ENCODE results near the gene ATAT1. TPM values are rescaled to one million over a fixed set of nuclear protein-coding genes. Genes with fewer than 3 reads are reported as not detected.

ATAT1 gene
- total and polyA plus RNA-seq, 9 of the 15 experiments (the other 6 are each of a cell fraction or from before 2014, with no cell fraction given), result 0.65 to 5.8 (median 1.6) TPM

GRCh38 chr6:30651143-30651542 is 24.5 kb downstream of the ATAT1 start:
- 94% methylated on average over 11 of the region's 12 CpGs for WGBS (ENCODE audit: insufficient coverage, low coverage, missing lambda C conversion rate)
- Histone ChIP-seq H3K36me3 (ENCODE audit: control insufficient read depth, insufficient read depth, low read length) (peaks cover 67% of the 10 kb centered on the region), H3K27ac (ENCODE audit: extremely low read depth, low read depth, low read length) (no peak overlapping the region), H2AFZ (ENCODE audit: low read depth, low read length) (no peak overlapping the region), H3K9me1 (ENCODE audit: control insufficient read depth, insufficient read depth, low read length) (no peaks in the 10 kb centered on the region), H3K4me3 (no peak overlapping the region), H3K79me2 (ENCODE audit: control insufficient read depth, insufficient read depth, low read length) (peaks cover 36% of the 10 kb centered on the region), H3K9ac (ENCODE audit: insufficient read depth in 1 of 2, low read depth in 2 of 2, low read length in 2 of 2) (no peak overlapping the region), H3K27me3 (ENCODE audit: control insufficient read depth in 2 of 2, insufficient read depth in 2 of 2, low read length in 2 of 2) (no peaks in the 10 kb centered on the region), H3K4me1 (replicated peaks in 1 of 2; ENCODE audit: control insufficient read depth in 2 of 2, insufficient read depth in 2 of 2, low read length in 2 of 2) (peaks cover 7 to 24% of the 10 kb centered on the region in 2 experiments), H3K9me3 (replicated peaks; ENCODE audit: control insufficient read depth, insufficient read depth, low read depth, low read length) (no peaks in the 10 kb centered on the region), H3K4me2 (ENCODE audit: insufficient read depth, low read length) (no peak overlapping the region), H4K20me1 (replicated peaks; ENCODE audit: control insufficient read depth, insufficient read depth, low read length) (no peaks in the 10 kb centered on the region)
- DNase-seq (ENCODE audit: extremely low read depth in 1 of 4, low spot score in 3 of 4), result no peak
- intact Hi-C loops (cut with micrococcal nuclease) (no loop called here), in situ Hi-C loops (cut with MboI) (no loop called here)
- BruUV-seq (replicated peaks), result no TSS peak
- POLR2A ChIA-PET, result interaction anchor here (1.0 to 4.4 kb wide), 6 partner anchors 8 to 80 kb away, joined by 3 to 17 read pairs (median 6); partner anchors contain the start of gene MRPS18B
- no peak for FAIRE-seq
- no peak for ATAC-seq
- CTCF ChIA-PET (ENCODE audit: low intra/inter-chr PET ratio), result interaction anchor here (0.6 kb wide), 1 partner anchor 70 kb away, joined by 3 read pairs; no protein-coding TSS in a partner anchor
- TF ChIP-seq MITF (IDR thresholded peaks at IDR 0.05) (no peak), GABPB1 (CRISPR knock-in tag; IDR thresholded peaks at IDR 0.05) (no peak), MXD1 (CRISPR knock-in tag; IDR thresholded peaks at IDR 0.05; ENCODE audit: borderline replicate concordance, poor library complexity, severe bottlenecking) (no peak), DPF2 (IDR thresholded peaks at IDR 0.05) (no peak), PBX2 (CRISPR knock-in tag; IDR thresholded peaks at IDR 0.05; ENCODE audit: low read depth) (no peak), PBX2 (tag; conservative IDR thresholded peaks at IDR 0.05; ENCODE audit: low read depth) (no peak), ZNF143 (CRISPR knock-in tag; IDR thresholded peaks at IDR 0.05) (no peak), CUX1 (CRISPR knock-in tag; IDR thresholded peaks at IDR 0.05) (no peak), RBFOX2 (IDR thresholded peaks at IDR 0.05; ENCODE audit: low read depth, low read length) (0 out of 2 replicates have a peak, but pooled peaks have one; percentile 12), FOXO4 (CRISPR knock-in tag; IDR thresholded peaks at IDR 0.05) (no peak), ZNF212 (CRISPR knock-in tag; IDR thresholded peaks at IDR 0.05) (no peak)

Data from K562 (cell line).